ENCODE measurements around the gene ANAPC13.
A peak's percentile ranks its signal among the peaks of the same experiment; 100 is the strongest.

ANAPC13 gene

GRCh38 chr3:134485075-134485717, 589 bp downstream of the ANAPC13 start:
- Histone ChIP-seq H3K4me1 (ENCODE audit: control insufficient read depth, insufficient read depth, low read length) (peaks cover 8% of the 10 kb centered on the region), H3K9me3 (ENCODE audit: control insufficient read depth, low read length) (no peaks in the 10 kb centered on the region), H3K27ac (ENCODE audit: insufficient read depth, low read depth, low read length, poor library complexity, severe bottlenecking) (peak overlapping the region; percentile 75), H3K27me3 (ENCODE audit: control insufficient read depth, insufficient read depth, low read length, poor library complexity, severe bottlenecking) (no peaks in the 10 kb centered on the region), H3K4me3 (ENCODE audit: insufficient read depth, low read depth, low read length) (peak overlapping the region; percentile 81), H3K36me3 (ENCODE audit: control insufficient read depth, insufficient read depth, low read length) (peaks cover 22% of the 10 kb centered on the region)
- WGBS, 2 experiments = 5 to 8% methylated on average over 23 to 24 of the region's 24 CpGs

- peaks cover 8% of the 10 kb centered on the region for H3K4me1 ChIP-seq (ENCODE audit: control insufficient read depth, insufficient read depth, low read length)
- peaks cover 27% of the 10 kb centered on the region for H3K36me3 ChIP-seq (ENCODE audit: control insufficient read depth, insufficient read depth, low read length)
- WGBS, 2 experiments = 93 to 94% methylated on average over 7 of the region's 7 CpGs
- H3K4me3 ChIP-seq (ENCODE audit: insufficient read depth, low read depth, low read length) = no peak overlapping the region
- no peaks in the 10 kb centered on the region for H3K27me3 ChIP-seq (ENCODE audit: control insufficient read depth, insufficient read depth, low read length, poor library complexity, severe bottlenecking)
- no peak overlapping the region for H3K27ac ChIP-seq (ENCODE audit: insufficient read depth, low read depth, low read length, poor library complexity, severe bottlenecking)
- H3K9me3 ChIP-seq (ENCODE audit: control insufficient read depth, low read length) = no peaks in the 10 kb centered on the region
Observed at GRCh38 chr3:134483195-134483900, 2.4 kb downstream of the ANAPC13 start.

DNA sequence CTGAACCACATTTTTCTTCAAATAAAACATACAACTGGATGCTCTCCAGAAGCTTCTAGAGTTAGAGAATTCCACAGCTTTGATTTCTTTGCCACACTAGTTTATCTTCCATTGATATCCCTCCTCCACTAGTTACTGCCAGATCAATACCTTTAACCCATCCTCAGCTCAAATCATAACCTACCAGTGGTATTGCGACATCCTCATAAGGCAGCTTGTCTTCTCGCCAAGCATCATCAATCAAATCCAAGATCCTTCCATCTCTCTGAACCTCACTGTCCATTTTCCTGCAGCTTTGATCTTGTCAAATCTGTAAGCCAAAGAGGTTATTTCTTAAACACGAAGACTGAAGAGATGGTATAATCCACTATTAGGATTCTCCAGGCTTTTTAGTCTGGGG, 3.2 kb downstream of the ANAPC13 start:
- 97 to 98% methylated on average over 3 of the region's 3 CpGs for WGBS, 2 experiments
- H3K4me3 ChIP-seq (ENCODE audit: insufficient read depth, low read depth, low read length) = no peak overlapping the region
- H3K9me3 ChIP-seq (ENCODE audit: control insufficient read depth, low read length) = no peaks in the 10 kb centered on the region
- H3K27ac ChIP-seq (ENCODE audit: insufficient read depth, low read depth, low read length, poor library complexity, severe bottlenecking) = no peak overlapping the region
- H3K27me3 ChIP-seq (ENCODE audit: control insufficient read depth, insufficient read depth, low read length, poor library complexity, severe bottlenecking) = no peaks in the 10 kb centered on the region
- H3K36me3 ChIP-seq (ENCODE audit: control insufficient read depth, insufficient read depth, low read length) = peaks cover 34% of the 10 kb centered on the region
- H3K4me1 ChIP-seq (ENCODE audit: control insufficient read depth, insufficient read depth, low read length) = peaks cover 8% of the 10 kb centered on the region

DNA sequence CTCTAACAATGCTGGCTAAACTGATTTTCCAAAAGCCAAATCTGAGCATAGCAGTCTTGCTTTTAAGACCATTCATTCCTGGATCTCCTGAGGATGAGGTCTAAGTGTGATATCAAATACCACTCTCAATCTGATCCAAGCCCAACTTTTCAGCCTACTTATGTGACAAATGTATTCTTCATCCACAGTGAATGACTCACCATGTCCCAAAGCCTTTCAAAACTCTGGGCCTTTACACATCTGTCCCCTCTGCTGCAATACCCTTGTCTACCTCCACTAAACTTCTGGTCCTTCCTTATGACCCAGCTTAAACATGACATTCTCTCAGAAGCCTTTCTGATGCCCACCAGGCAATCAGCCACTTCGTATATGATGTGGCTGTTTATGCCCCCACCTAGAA, 4.6 kb downstream of the ANAPC13 start:
- no peaks in the 10 kb centered on the region for H3K9me3 ChIP-seq (ENCODE audit: control insufficient read depth, low read length)
- H3K36me3 ChIP-seq (ENCODE audit: control insufficient read depth, insufficient read depth, low read length) = peaks cover 34% of the 10 kb centered on the region
- H3K27me3 ChIP-seq (ENCODE audit: control insufficient read depth, insufficient read depth, low read length, poor library complexity, severe bottlenecking) = no peaks in the 10 kb centered on the region
- no peak overlapping the region for H3K27ac ChIP-seq (ENCODE audit: insufficient read depth, low read depth, low read length, poor library complexity, severe bottlenecking)
- WGBS, 2 experiments = 96 to 100% methylated on average over 1 of the region's 1 CpG
- peaks cover 8% of the 10 kb centered on the region for H3K4me1 ChIP-seq (ENCODE audit: control insufficient read depth, insufficient read depth, low read length)
- H3K4me3 ChIP-seq (ENCODE audit: insufficient read depth, low read depth, low read length) = no peak overlapping the region

DNA sequence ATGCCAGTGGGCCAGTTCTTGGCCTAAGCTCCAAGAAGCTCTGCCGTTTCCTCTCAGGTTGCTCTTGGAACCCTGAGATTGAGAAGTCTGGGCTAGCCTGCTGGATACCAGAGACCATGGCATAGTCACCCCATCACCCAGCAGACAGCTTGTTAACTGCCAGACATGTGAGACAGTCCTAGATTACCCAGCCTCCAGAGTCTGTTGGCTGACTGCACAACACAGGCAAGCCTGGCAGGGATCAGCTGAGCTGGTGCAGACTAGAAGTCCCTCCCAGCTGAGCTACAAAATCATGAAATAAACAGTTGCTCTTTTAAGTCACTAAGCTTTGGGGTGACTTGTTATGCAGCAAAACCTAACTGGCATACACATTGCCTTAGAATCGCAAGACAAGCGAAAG, 5.2 kb downstream of the ANAPC13 start:
- H3K9me3 ChIP-seq (ENCODE audit: control insufficient read depth, low read length) = no peaks in the 10 kb centered on the region
- H3K36me3 ChIP-seq (ENCODE audit: control insufficient read depth, insufficient read depth, low read length) = peaks cover 34% of the 10 kb centered on the region
- no peak overlapping the region for H3K27ac ChIP-seq (ENCODE audit: insufficient read depth, low read depth, low read length, poor library complexity, severe bottlenecking)
- 95 to 96% methylated on average over 3 of the region's 3 CpGs for WGBS, 2 experiments
- no peaks in the 10 kb centered on the region for H3K27me3 ChIP-seq (ENCODE audit: control insufficient read depth, insufficient read depth, low read length, poor library complexity, severe bottlenecking)
- H3K4me1 ChIP-seq (ENCODE audit: control insufficient read depth, insufficient read depth, low read length) = peaks cover 8% of the 10 kb centered on the region
- H3K4me3 ChIP-seq (ENCODE audit: insufficient read depth, low read depth, low read length) = no peak overlapping the region

DNA sequence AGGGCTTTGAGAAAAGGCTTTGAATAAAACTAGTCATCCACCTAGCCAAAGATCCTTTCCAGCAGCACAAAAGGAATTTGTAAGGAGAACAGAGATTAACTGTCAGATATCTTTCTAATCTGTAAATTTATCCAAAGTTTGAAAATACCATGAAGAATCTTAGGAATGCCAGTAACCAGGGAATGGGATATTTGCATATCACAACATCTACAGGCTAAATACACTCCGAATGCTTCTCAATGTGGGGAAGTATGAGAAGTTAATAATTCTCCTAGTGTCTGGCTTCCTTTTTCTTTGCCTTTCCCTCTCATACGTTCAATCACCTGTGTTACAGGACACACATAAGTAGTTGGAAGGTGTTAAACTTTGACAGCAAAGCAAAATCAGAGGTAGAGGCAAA, 7.8 kb downstream of the ANAPC13 start:
- Histone ChIP-seq H3K27me3 (ENCODE audit: control insufficient read depth, insufficient read depth, low read length, poor library complexity, severe bottlenecking) (no peaks in the 10 kb centered on the region), H3K9me3 (ENCODE audit: control insufficient read depth, low read length) (no peaks in the 10 kb centered on the region), H3K27ac (ENCODE audit: insufficient read depth, low read depth, low read length, poor library complexity, severe bottlenecking) (no peak overlapping the region), H3K4me1 (ENCODE audit: control insufficient read depth, insufficient read depth, low read length) (no peaks in the 10 kb centered on the region), H3K4me3 (ENCODE audit: insufficient read depth, low read depth, low read length) (no peak overlapping the region), H3K36me3 (ENCODE audit: control insufficient read depth, insufficient read depth, low read length) (peaks cover 29% of the 10 kb centered on the region)
- WGBS, 2 experiments = 96% methylated on average over 2 of the region's 2 CpGs; no CpG with 5 or more reads in 1 of the 2 experiments

GRCh38 chr3:134477002-134477401, 8.8 kb downstream of the ANAPC13 start:
- WGBS, 2 experiments = 96 to 97% methylated on average over 5 to 6 of the region's 6 CpGs
- no peak overlapping the region for H3K27ac ChIP-seq (ENCODE audit: insufficient read depth, low read depth, low read length, poor library complexity, severe bottlenecking)
- H3K4me1 ChIP-seq (ENCODE audit: control insufficient read depth, insufficient read depth, low read length) = no peaks in the 10 kb centered on the region
- H3K4me3 ChIP-seq (ENCODE audit: insufficient read depth, low read depth, low read length) = no peak overlapping the region
- H3K36me3 ChIP-seq (ENCODE audit: control insufficient read depth, insufficient read depth, low read length) = peaks cover 24% of the 10 kb centered on the region
- H3K9me3 ChIP-seq (ENCODE audit: control insufficient read depth, low read length) = no peaks in the 10 kb centered on the region
- no peaks in the 10 kb centered on the region for H3K27me3 ChIP-seq (ENCODE audit: control insufficient read depth, insufficient read depth, low read length, poor library complexity, severe bottlenecking)

DNA sequence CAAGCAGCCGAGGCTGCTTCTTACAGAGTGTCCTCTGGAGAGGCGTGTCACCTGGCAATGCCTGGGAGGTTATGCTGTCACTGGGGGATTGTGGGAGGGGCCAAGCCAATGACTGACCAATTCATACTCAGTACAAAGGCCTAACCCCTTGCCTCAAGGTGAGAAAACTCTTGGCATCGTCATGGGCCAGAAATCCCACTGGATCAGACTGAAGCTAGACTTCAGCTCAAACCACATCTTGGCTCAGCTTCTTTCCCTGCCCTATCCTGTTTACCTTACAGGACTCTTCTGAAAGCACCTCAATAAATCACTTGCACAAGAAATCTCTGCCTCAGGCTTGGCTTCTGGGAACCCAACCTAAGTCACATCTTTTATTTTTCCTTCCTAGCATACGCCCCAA, 9.5 kb downstream of the ANAPC13 start:
- WGBS, 2 experiments = 88 to 93% methylated on average over 4 of the region's 4 CpGs
- Histone ChIP-seq H3K4me3 (ENCODE audit: insufficient read depth, low read depth, low read length) (no peak overlapping the region), H3K27ac (ENCODE audit: insufficient read depth, low read depth, low read length, poor library complexity, severe bottlenecking) (no peak overlapping the region), H3K36me3 (ENCODE audit: control insufficient read depth, insufficient read depth, low read length) (peaks cover 21% of the 10 kb centered on the region), H3K4me1 (ENCODE audit: control insufficient read depth, insufficient read depth, low read length) (no peaks in the 10 kb centered on the region), H3K27me3 (ENCODE audit: control insufficient read depth, insufficient read depth, low read length, poor library complexity, severe bottlenecking) (no peaks in the 10 kb centered on the region), H3K9me3 (ENCODE audit: control insufficient read depth, low read length) (no peaks in the 10 kb centered on the region)

- Histone ChIP-seq H3K27me3 (ENCODE audit: control insufficient read depth, insufficient read depth, low read length, poor library complexity, severe bottlenecking) (no peaks in the 10 kb centered on the region), H3K27ac (ENCODE audit: insufficient read depth, low read depth, low read length, poor library complexity, severe bottlenecking) (no peak overlapping the region), H3K4me1 (ENCODE audit: control insufficient read depth, insufficient read depth, low read length) (no peaks in the 10 kb centered on the region), H3K4me3 (ENCODE audit: insufficient read depth, low read depth, low read length) (no peak overlapping the region), H3K9me3 (ENCODE audit: control insufficient read depth, low read length) (no peaks in the 10 kb centered on the region), H3K36me3 (ENCODE audit: control insufficient read depth, insufficient read depth, low read length) (peaks cover 11% of the 10 kb centered on the region)
- WGBS, 2 experiments = 95% methylated on average over 5 of the region's 5 CpGs
Observed at GRCh38 chr3:134474956-134475355, 10.8 kb downstream of the ANAPC13 start.

- H3K27me3 ChIP-seq (ENCODE audit: control insufficient read depth, insufficient read depth, low read length, poor library complexity, severe bottlenecking) = no peaks in the 10 kb centered on the region
- no peaks in the 10 kb centered on the region for H3K4me1 ChIP-seq (ENCODE audit: control insufficient read depth, insufficient read depth, low read length)
- H3K9me3 ChIP-seq (ENCODE audit: control insufficient read depth, low read length) = no peaks in the 10 kb centered on the region
- no peak overlapping the region for H3K4me3 ChIP-seq (ENCODE audit: insufficient read depth, low read depth, low read length)
- H3K27ac ChIP-seq (ENCODE audit: insufficient read depth, low read depth, low read length, poor library complexity, severe bottlenecking) = no peak overlapping the region
- WGBS, 2 experiments = 34 to 49% methylated on average over 8 to 9 of the region's 9 CpGs
- peaks cover 11% of the 10 kb centered on the region for H3K36me3 ChIP-seq (ENCODE audit: control insufficient read depth, insufficient read depth, low read length)
Observed at GRCh38 chr3:134473868-134474546, 11.8 kb downstream of the ANAPC13 start.

All from ectodermal cell (in vitro differentiated cells).